PC-9 (cell line): ENCODE results near the gene BPIFB3.

Source experiments
- EZH2 ChIP-seq: fragments of 200-600 bp; sonication (generic); IDR thresholded peaks from 2 replicates; pipeline ENCODE4 v1.8.0; 2017; ENCODE audit warnings: antibody characterized with exemption, low read depth
- TF ChIP-seq, protein P1 (sequence below): fragments of 200-600 bp; sonication (generic); conservative IDR thresholded peaks from 2 replicates; pipeline ENCODE4 v1.6.1; 2017; ENCODE audit warnings: mixed run types, antibody characterized with exemption, mild to moderate bottlenecking, moderate library complexity

DNA sequence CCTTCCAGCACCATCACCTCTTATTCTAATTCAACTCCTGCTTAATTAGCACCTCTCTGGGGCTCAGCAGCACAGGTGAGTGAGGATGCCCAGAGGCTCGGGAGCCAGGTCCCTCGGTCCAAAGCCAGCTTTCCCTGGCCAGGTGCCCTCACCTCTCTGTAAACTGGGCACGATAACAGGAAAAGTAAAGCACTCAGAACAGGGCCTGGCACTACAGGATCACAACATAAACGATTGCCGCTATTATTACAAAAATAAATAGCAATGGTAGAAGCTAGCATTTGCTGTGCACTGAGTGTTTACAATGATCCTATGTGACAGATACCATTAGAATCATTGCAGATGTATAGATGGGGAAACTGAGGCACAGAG lies 43.6 kb upstream of the BPIFB3 start:
- TF ChIP-seq, protein P1, sequence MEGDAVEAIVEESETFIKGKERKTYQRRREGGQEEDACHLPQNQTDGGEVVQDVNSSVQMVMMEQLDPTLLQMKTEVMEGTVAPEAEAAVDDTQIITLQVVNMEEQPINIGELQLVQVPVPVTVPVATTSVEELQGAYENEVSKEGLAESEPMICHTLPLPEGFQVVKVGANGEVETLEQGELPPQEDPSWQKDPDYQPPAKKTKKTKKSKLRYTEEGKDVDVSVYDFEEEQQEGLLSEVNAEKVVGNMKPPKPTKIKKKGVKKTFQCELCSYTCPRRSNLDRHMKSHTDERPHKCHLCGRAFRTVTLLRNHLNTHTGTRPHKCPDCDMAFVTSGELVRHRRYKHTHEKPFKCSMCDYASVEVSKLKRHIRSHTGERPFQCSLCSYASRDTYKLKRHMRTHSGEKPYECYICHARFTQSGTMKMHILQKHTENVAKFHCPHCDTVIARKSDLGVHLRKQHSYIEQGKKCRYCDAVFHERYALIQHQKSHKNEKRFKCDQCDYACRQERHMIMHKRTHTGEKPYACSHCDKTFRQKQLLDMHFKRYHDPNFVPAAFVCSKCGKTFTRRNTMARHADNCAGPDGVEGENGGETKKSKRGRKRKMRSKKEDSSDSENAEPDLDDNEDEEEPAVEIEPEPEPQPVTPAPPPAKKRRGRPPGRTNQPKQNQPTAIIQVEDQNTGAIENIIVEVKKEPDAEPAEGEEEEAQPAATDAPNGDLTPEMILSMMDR = no peak
- TF ChIP-seq EZH2 = no peak
